Measurements from ENCODE around the gene ARHGAP6. TPM values are rescaled to one million over a fixed set of nuclear protein-coding genes. Genes with fewer than 3 reads are reported as not detected.
"Not testable (repeated sequence)": the region's sequence is repeated elsewhere in the genome, so short reads cannot be mapped to it uniquely, and the experiment has no call there.

The ARHGAP6 gene
- total and polyA plus RNA-seq, 2 of the 13 experiments (the other 11 are each of a cell fraction or from before 2014, with no cell fraction given) = 0.11 TPM; not detected in 1

- no peak for TF ChIP-seq NR2F1 (CRISPR knock-in tag; IDR thresholded peaks at IDR 0.05)
Measured at GRCh38 chrX:11499076-11500044, 166.4 kb downstream of the ARHGAP6 start (continued).

GRCh38 chrX:11491375-11491774, 174.3 kb downstream of the ARHGAP6 start:
- CTCF ChIA-PET (ENCODE audit: low intra/inter-chr PET ratio, low total read pairs); H3K27ac ChIP-seq (ENCODE audit: extremely low read length, insufficient read depth, low read length); H4K20me1 ChIP-seq (ENCODE audit: insufficient read depth, low read length); H2AFZ ChIP-seq (ENCODE audit: low read length); DNase-seq (ENCODE audit: low spot score); H3K4me2 ChIP-seq (ENCODE audit: low read depth, low read length); intact Hi-C loops (cut with micrococcal nuclease; ENCODE audit: unreplicated experiment); H3K9ac ChIP-seq (ENCODE audit: insufficient read depth, low read depth, low read length); H3K4me3 ChIP-seq (replicated peaks in 1 of 3; ENCODE audit: insufficient read depth in 1 of 3, low read depth in 2 of 3, low read length in 3 of 3); H3K36me3 ChIP-seq (replicated peaks in 1 of 2; ENCODE audit: control insufficient read depth in 1 of 2, insufficient read depth in 2 of 2, low read length in 2 of 2); ATAC-seq; H3K79me2 ChIP-seq (ENCODE audit: insufficient read depth, low read length); FAIRE-seq; H3K9me3 ChIP-seq (ENCODE audit: low read length); in situ Hi-C loops (cut with HindIII; ENCODE audit: extremely low pct_ligation_motif_present, low pct_unique_long_range_greater_than_20kb); POLR2A ChIA-PET; BruUV-seq (replicated peaks); H3K27me3 ChIP-seq (ENCODE audit: control insufficient read depth in 1 of 2, insufficient read depth in 2 of 2, low read length in 2 of 2); H3K4me1 ChIP-seq (ENCODE audit: insufficient read depth, low read length): not testable (repeated sequence)
- WGBS (ENCODE audit: low lambda C conversion rate) = 46% methylated on average over 2 of the region's 2 CpGs

- no TSS peak for BruUV-seq (replicated peaks)
- Histone ChIP-seq H3K27ac (ENCODE audit: extremely low read length, insufficient read depth, low read length) (no peak overlapping the region), H3K4me1 (ENCODE audit: insufficient read depth, low read length) (no peaks in the 10 kb centered on the region), H3K4me3 (replicated peaks in 1 of 3; ENCODE audit: insufficient read depth in 1 of 3, low read depth in 2 of 3, low read length in 3 of 3) (no peak overlapping the region), H2AFZ (ENCODE audit: low read length) (no peak overlapping the region), H3K36me3 (replicated peaks in 1 of 2; ENCODE audit: control insufficient read depth in 1 of 2, insufficient read depth in 2 of 2, low read length in 2 of 2) (no peaks in the 10 kb centered on the region), H3K9me3 (ENCODE audit: low read length) (no peaks in the 10 kb centered on the region), H4K20me1 (ENCODE audit: insufficient read depth, low read length) (no peaks in the 10 kb centered on the region), H3K27me3 (ENCODE audit: control insufficient read depth in 1 of 2, insufficient read depth in 2 of 2, low read length in 2 of 2) (no peaks in the 10 kb centered on the region), H3K9ac (ENCODE audit: insufficient read depth, low read depth, low read length) (no peak overlapping the region), H3K4me2 (ENCODE audit: low read depth, low read length) (no peak overlapping the region), H3K79me2 (ENCODE audit: insufficient read depth, low read length) (no peaks in the 10 kb centered on the region)
- intact Hi-C loops (cut with micrococcal nuclease; ENCODE audit: unreplicated experiment) (no loop called here), in situ Hi-C loops (cut with HindIII; ENCODE audit: extremely low pct_ligation_motif_present, low pct_unique_long_range_greater_than_20kb) (no loop called here)
- 6% methylated on average over 1 of the region's 1 CpG for WGBS (ENCODE audit: low lambda C conversion rate)
- CTCF ChIA-PET (ENCODE audit: low intra/inter-chr PET ratio, low total read pairs) = no interaction called here
- DNase-seq (ENCODE audit: low spot score) (no peak), ATAC-seq (no peak), FAIRE-seq (no peak)
- POLR2A ChIA-PET = no interaction called here
- TF ChIP-seq YY1 (IDR thresholded peaks at IDR 0.05; ENCODE audit: insufficient read depth, insufficient replicate concordance, low read depth, low read length) = no peak
- no peak for TF ChIP-seq ZNF552 (CRISPR knock-in tag; IDR thresholded peaks at IDR 0.05; ENCODE audit: borderline replicate concordance)
- TF ChIP-seq TMF1 (CRISPR knock-in tag; IDR thresholded peaks at IDR 0.05; ENCODE audit: low read depth) = no peak
- no peak for TF ChIP-seq PHF8 (CRISPR knock-in tag; IDR thresholded peaks at IDR 0.05)
- TF ChIP-seq NFYB (CRISPR knock-in tag; IDR thresholded peaks at IDR 0.05) = no peak
- no peak for TF ChIP-seq ZNF251 (CRISPR knock-in tag; IDR thresholded peaks at IDR 0.05)
- TF ChIP-seq BRD4 (CRISPR knock-in tag; IDR thresholded peaks at IDR 0.05) = no peak
- TF ChIP-seq ZFP36L1 (CRISPR knock-in tag; IDR thresholded peaks at IDR 0.05) = no peak
- no peak for TF ChIP-seq ARID4A (CRISPR knock-in tag; IDR thresholded peaks at IDR 0.05; ENCODE audit: borderline replicate concordance)
Measured at GRCh38 chrX:11484290-11484689, 181.4 kb downstream of the ARHGAP6 start.

Measured in HepG2 (cell line).